HG03064 (cell line): ENCODE data around the gene MYO1C.
"Not testable (repeated sequence)": the region's sequence is repeated elsewhere in the genome, so short reads cannot be mapped to it uniquely, and the experiment has no call there.

Experiments used
- ATAC-seq: cut with Tn5 transposase; IDR thresholded peaks from one replicate; pipeline ENCODE4 v1.9.1; 2021; ENCODE audit warnings: low read depth; ENCODE audit not compliant: unreplicated experiment

The MYO1C gene

GRCh38 chr17:1434150-1434549 is 58.3 kb downstream of the MYO1C start:
- ATAC-seq: no peak

- ATAC-seq: no peak
These were observed 60.8 kb downstream of the MYO1C start for GRCh38 chr17:1431631-1432104.

GRCh38 chr17:1423456-1424135 is 68.9 kb downstream of the MYO1C start:
- no peak for ATAC-seq

- ATAC-seq: no peak
These were observed 69.6 kb downstream of the MYO1C start for GRCh38 chr17:1422885-1423284.

GRCh38 chr17:1421470-1421869 is 71.0 kb downstream of the MYO1C start:
- no peak for ATAC-seq

- no peak for ATAC-seq
These were observed 71.5 kb downstream of the MYO1C start for GRCh38 chr17:1420981-1421380.

- ATAC-seq: no peak
These were observed 72.3 kb downstream of the MYO1C start for GRCh38 chr17:1420163-1420562.

- not testable (repeated sequence) for ATAC-seq
These were observed 74.0 kb downstream of the MYO1C start for GRCh38 chr17:1418476-1418875.

- no peak for ATAC-seq
These were observed 76.1 kb downstream of the MYO1C start for GRCh38 chr17:1416414-1416813.

- ATAC-seq: no peak
These were observed 77.9 kb downstream of the MYO1C start for GRCh38 chr17:1414634-1415033.
